ENCODE measurements around the gene YIPF2.

Gene YIPF2

DNA sequence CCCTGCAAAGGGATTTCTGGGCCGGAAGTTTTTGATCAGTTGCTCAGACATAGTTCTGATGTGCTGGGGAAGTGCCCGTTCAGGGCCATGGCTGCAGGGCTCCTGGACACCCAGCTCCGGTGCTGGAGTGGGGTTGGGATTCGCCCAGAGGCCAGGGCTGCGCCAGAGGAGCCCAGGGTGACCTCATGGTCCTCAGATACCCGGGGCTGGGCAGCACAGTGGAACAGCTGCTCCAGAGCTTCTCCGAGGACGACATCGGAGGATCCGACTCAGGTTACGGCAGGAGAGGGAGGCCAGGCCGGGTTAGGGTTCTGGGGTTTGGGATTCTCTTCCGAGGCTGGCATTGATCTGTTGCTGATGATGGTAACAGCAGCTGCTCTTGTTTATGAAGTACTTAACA lies 36.2 kb downstream of the YIPF2 start:
- Histone ChIP-seq H3K4me3 (no peak overlapping the region), H3K27ac (no peak overlapping the region)
- no peak for DNase-seq (ENCODE audit: low spot score)
- TF ChIP-seq, protein P1, sequence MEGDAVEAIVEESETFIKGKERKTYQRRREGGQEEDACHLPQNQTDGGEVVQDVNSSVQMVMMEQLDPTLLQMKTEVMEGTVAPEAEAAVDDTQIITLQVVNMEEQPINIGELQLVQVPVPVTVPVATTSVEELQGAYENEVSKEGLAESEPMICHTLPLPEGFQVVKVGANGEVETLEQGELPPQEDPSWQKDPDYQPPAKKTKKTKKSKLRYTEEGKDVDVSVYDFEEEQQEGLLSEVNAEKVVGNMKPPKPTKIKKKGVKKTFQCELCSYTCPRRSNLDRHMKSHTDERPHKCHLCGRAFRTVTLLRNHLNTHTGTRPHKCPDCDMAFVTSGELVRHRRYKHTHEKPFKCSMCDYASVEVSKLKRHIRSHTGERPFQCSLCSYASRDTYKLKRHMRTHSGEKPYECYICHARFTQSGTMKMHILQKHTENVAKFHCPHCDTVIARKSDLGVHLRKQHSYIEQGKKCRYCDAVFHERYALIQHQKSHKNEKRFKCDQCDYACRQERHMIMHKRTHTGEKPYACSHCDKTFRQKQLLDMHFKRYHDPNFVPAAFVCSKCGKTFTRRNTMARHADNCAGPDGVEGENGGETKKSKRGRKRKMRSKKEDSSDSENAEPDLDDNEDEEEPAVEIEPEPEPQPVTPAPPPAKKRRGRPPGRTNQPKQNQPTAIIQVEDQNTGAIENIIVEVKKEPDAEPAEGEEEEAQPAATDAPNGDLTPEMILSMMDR (IDR thresholded peaks at IDR 0.05), result no peak

DNA sequence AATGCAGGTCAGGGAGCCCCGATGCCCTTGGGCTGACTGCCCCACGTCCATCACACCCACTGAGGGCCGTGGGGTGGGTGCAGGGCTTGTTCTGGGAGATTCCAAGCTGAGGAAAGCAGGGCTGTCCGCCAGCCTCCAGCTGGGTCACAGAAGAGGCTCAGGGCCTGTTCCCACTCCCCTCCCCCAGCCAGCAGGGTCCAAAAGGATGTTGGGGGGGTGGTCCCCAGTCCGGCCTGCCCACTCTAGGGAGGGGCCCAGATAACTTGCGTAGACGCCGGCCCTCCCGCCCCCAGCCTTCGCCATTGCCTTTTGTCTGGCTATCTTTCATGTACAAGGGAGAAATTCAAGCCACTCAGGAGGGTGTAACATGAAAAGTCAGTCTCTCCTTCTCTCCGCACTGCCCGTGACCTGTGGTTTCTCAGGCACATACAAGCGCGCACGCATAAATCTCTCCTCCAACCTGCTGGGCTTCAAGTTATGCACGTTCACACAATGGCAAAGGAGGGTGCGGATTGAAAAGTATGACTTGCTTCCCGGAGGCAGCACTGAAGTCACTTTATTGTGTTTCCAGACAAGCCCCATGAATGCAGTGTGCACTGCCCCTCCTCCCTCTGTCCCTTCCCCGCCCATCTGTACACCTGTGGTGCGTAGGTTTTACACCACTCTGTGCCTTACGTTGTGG lies 36.9 kb downstream of the YIPF2 start:
- TF ChIP-seq, protein P1 (IDR thresholded peaks at IDR 0.05), result no peak
- no peak overlapping the region for H3K4me3 ChIP-seq
- no peak for DNase-seq (ENCODE audit: low spot score)
- no peak overlapping the region for H3K27ac ChIP-seq

DNA sequence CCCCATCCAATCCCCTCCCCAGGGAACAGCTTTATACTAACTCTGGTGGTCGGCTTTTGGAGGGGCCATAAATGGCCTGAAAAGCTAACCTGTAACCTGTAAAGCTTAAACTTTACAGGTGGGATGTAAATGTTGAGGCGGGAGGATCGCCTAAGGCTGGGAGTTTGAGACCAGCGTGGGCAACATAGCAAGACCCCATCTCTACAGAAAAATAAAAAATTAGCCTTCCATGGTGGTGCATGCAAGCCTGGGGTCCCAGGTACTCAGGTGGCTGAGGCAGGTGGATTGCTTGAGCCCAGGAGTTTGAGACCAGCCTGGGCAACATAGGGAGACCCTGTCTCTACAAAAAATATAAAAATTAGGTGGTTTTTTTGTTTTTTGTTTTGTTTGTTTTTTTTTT lies 38.6 kb downstream of the YIPF2 start:
- Histone ChIP-seq H3K4me3 (no peak overlapping the region), H3K27ac (no peak overlapping the region)
- TF ChIP-seq, protein P1 (IDR thresholded peaks at IDR 0.05), result no peak
- DNase-seq (ENCODE audit: low spot score), result no peak

DNA sequence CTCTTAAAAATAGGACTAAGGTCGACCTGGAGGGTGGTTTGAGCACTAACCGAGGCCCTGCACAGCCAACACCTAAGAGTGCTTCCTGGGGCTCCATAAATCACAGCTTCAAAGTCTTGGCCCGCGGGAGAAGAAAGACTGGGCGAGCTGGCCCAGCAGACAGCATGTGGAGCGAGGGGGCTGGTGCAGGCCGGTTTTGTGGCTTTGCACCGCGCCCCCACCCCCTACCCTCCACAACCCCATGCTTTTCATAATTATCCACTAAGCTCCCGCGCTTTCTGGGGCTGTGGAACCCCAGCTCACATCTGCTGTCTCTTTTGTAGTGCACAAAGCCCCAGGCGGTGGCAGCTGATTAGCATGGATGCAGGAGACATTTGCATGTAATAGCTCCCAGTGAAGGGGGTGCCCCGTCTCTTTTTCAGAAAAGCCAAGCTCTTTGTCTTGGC lies 40.0 kb downstream of the YIPF2 start:
- no peak overlapping the region for H3K27ac ChIP-seq
- no peak overlapping the region for H3K4me3 ChIP-seq
- TF ChIP-seq, protein P1 (IDR thresholded peaks at IDR 0.05), result no peak
- DNase-seq (ENCODE audit: low spot score), result no peak

DNA sequence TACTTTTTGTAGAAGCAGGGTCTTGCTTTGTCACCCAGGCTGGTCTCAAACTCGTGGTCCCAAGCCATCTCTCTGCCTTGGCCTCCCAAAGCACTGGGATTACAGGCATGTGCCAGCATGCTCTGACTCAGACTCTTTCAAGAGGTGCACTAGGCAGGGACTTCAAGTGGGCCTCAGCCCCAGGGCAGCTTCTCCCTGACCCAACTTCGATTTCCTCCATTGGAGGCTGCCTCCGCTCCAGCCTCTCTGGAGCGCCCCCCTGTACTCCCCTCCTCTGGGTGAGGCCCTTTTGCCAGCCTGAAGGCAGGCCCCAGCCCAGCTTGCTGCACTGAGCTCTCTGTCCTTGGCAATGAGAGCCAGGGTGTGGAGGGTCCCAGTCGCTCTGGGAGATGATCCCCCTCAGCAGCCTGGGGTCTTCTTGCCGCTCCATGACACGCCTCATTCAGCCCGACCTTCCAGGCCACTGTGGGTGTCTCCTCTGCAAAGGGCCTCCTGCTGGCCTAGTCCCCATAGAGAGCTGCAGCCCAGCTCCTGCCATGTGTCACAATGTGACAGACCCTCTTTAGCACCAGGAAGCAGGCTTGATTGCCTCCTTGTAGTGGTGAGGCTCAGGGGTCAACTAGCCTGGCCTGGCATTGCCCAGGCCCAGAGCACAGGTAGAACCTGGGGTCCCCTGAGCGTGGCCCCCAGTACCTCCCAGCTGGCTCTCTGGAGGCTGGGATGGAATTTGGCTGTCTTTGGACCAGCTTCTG lies 40.6 kb downstream of the YIPF2 start:
- no peak overlapping the region for H3K27ac ChIP-seq
- TF ChIP-seq, protein P1 (IDR thresholded peaks at IDR 0.05), result no peak
- H3K4me3 ChIP-seq, result no peak overlapping the region
- no peak for DNase-seq (ENCODE audit: low spot score)

DNA sequence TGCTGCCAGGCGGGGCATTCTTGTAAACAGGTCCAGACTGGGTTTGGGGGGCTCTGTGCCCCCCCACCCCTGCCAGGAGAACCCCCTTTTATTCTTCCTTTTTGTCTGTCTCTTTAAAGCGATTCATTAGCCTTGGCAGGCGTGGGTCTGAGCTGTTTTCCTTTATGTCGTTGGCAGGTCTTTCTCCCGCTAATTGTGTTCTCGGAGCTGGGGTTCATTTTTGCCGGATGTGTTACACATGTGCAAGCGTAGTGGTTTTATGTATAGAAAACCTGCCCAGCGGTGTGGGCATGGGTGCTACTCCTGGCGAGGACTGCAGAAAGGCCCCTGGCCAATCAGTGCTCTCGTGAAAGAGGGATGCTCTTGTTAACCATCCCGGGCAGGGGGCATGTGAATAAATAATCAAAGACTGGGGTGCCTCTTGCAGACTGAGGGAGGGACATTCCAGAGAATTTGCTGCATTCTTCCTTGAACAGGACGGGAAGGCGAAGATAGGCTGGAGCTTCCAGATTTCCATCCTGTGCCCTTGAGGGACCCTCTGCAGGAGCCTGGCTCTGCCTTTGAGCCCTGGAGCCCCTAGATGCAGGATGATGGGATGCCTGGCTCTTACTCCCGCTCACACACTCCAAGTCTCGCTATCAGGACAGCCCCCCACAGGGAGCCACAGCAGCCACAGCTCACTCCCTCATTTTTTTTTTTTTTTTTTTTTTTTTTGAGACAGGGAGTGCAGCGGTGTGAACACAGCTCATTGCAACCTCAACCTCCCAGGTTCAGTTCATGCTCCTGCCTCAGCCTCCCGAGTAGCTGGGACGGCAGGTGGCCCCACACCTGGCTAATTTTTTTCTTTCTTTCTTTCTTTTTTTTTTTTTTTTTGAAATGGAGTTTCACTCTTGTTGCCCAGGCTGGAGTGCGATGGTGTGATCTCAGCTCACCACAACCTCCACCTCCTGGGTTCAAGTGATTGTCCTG lies 43.0 kb downstream of the YIPF2 start:
- TF ChIP-seq, protein P1 (IDR thresholded peaks at IDR 0.05), result no peak
- Histone ChIP-seq H3K27ac (no peak overlapping the region), H3K4me3 (no peak overlapping the region)
- no peak for DNase-seq (ENCODE audit: low spot score)

All from coronary artery (tissue), 2 donors.